Measurements from ENCODE around the gene PIM1. TPM values are rescaled to one million over a fixed set of nuclear protein-coding genes. Genes with fewer than 3 reads are reported as not detected.

PIM1 gene
- total and polyA plus RNA-seq, 2 donors, result 25.7 to 55.8 TPM

DNA sequence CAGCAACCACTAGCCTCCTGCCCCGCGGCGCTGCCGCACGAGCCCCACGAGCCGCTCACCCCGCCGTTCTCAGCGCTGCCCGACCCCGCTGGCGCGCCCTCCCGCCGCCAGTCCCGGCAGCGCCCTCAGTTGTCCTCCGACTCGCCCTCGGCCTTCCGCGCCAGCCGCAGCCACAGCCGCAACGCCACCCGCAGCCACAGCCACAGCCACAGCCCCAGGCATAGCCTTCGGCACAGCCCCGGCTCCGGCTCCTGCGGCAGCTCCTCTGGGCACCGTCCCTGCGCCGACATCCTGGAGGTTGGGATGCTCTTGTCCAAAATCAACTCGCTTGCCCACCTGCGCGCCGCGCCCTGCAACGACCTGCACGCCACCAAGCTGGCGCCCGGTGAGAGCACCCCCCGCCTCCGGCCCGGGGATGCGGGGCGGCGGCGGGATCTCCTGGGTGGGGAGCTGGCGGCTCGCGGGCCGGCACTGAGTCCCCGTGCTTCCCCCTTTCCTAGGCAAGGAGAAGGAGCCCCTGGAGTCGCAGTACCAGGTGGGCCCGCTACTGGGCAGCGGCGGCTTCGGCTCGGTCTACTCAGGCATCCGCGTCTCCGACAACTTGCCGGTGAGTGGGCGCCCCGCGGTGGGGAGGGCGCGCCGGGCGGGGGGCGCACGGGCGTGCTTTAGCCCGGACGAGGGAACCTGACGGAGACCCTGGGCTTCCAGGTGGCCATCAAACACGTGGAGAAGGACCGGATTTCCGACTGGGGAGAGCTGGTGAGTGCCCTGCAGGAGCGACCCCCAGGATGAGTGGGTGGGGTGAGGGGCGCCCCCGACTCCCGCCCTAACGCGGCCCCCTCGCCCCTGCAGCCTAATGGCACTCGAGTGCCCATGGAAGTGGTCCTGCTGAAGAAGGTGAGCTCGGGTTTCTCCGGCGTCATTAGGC, 585 bp downstream of the PIM1 start:
- under 1% methylated on average over 92 of the region's 92 CpGs for WGBS
- no peak for DNase-seq (ENCODE audit: extremely low spot score)
- Histone ChIP-seq H3K4me3 (ENCODE audit: low read depth, low read length) (peak overlapping the region; percentile 98), H3K36me3 (ENCODE audit: insufficient read depth) (peaks cover 5% of the 10 kb centered on the region), H3K4me1 (ENCODE audit: insufficient read depth) (no peaks in the 10 kb centered on the region), H3K27ac (ENCODE audit: low read depth) (peak overlapping the region; percentile 91)

- Histone ChIP-seq H3K4me3 (ENCODE audit: low read depth, low read length) (peak overlapping the region; percentile 98), H3K36me3 (ENCODE audit: insufficient read depth) (peaks cover 5% of the 10 kb centered on the region), H3K27ac (ENCODE audit: low read depth) (peak overlapping the region; percentile 91), H3K4me1 (ENCODE audit: insufficient read depth) (no peaks in the 10 kb centered on the region)
- WGBS, result under 1% methylated on average over 45 of the region's 45 CpGs
- no peak for DNase-seq (ENCODE audit: extremely low spot score)
These were observed 1.4 kb downstream of the PIM1 start for GRCh38 chr6:37171201-37171969.

DNA sequence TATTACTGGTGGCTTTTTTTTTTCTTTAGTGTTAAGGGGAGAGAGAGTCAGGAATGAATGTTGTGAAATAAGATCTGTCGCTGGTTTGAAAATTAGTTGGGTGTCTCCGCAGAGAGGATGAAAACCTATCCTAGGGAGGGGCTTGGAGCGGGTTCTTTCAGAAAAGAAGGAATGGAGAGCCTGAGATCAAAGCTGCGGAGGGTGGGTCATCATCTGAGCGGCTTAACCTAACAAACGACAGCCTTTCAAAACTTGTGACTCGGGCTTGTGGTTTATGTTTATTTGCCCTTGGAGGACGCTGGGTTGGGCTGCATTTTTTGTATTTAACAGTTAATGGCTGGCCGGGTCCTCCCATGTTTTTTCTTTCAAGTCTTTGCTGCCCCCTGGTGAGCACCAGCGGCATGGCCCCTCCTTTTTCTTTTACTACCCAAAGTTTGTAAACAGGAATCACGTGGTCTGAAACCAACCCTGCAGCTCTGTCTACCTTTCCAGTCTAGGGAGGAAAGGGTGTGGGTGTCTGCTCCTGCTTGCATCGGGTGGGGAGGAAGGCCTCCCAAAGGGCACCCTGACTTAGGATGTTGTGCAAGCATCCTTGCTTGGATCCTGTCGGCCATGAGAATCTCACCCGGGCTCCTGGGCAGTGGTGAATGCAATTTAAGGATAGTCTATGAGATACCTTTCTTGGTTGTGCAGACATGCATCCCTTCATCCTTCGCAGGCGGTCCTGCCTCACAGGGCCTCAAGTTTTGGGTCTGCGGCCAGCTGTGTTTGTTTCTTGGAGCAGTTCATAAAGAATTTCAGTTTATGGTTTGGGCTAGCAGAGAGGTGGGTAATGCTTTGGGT, 2.2 kb downstream of the PIM1 start:
- peak; percentile 90 for DNase-seq (ENCODE audit: extremely low spot score)
- no peaks in the 10 kb centered on the region for H3K4me1 ChIP-seq (ENCODE audit: insufficient read depth)

GRCh38 chr6:37172912-37173492, 3.0 kb downstream of the PIM1 start:
- peak overlapping the region; percentile 23 for H3K4me3 ChIP-seq (ENCODE audit: low read depth, low read length)
- H3K36me3 ChIP-seq (ENCODE audit: insufficient read depth), result peaks cover 5% of the 10 kb centered on the region
- H3K4me1 ChIP-seq (ENCODE audit: insufficient read depth), result no peaks in the 10 kb centered on the region
- WGBS, result 76% methylated on average over 7 of the region's 7 CpGs
- no peak overlapping the region for H3K27ac ChIP-seq (ENCODE audit: low read depth)
- no peak for DNase-seq (ENCODE audit: extremely low spot score)

More for the DNA sequence above, 2.2 kb downstream of the PIM1 start:
- Histone ChIP-seq H3K36me3 (ENCODE audit: insufficient read depth) (peaks cover 5% of the 10 kb centered on the region), H3K4me3 (ENCODE audit: low read depth, low read length) (peak overlapping the region; percentile 98), H3K27ac (ENCODE audit: low read depth) (peak overlapping the region; percentile 28)
- 9% methylated on average over 17 of the region's 17 CpGs for WGBS

DNA sequence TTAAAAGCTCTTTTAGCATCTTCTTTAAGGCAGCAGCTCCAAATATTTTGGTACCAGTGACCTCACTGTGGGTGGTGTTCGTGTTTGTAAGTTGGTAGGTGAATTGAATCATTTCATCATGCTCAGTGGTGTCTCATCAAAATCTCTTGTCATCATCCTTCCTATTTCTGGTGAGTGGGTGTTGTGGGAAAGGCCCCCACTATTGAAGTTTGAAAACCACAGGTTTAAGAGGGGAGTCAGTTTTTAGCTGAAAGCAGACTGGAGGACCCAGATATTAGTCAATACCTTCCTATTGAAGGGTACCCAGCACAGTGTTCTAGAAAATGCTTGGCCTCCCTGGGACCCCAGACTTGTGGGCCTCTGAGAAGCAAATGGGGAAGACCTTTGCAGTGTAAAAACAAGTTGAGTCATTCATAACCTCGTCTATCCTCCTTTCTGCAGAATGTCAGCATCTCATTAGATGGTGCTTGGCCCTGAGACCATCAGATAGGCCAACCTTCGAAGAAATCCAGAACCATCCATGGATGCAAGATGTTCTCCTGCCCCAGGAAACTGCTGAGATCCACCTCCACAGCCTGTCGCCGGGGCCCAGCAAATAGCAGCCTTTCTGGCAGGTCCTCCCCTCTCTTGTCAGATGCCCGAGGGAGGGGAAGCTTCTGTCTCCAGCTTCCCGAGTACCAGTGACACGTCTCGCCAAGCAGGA, 3.7 kb downstream of the PIM1 start:
- Histone ChIP-seq H3K36me3 (ENCODE audit: insufficient read depth) (peaks cover 5% of the 10 kb centered on the region), H3K4me3 (ENCODE audit: low read depth, low read length) (no peak overlapping the region), H3K27ac (ENCODE audit: low read depth) (no peak overlapping the region), H3K4me1 (ENCODE audit: insufficient read depth) (no peaks in the 10 kb centered on the region)
- 48% methylated on average over 9 of the region's 9 CpGs for WGBS
- no peak for DNase-seq (ENCODE audit: extremely low spot score)

- no peak for DNase-seq (ENCODE audit: extremely low spot score)
- H3K4me3 ChIP-seq (ENCODE audit: low read depth, low read length), result no peak overlapping the region
- H3K4me1 ChIP-seq (ENCODE audit: insufficient read depth), result no peaks in the 10 kb centered on the region
- WGBS, result 77% methylated on average over 3 of the region's 3 CpGs
- peaks cover 5% of the 10 kb centered on the region for H3K36me3 ChIP-seq (ENCODE audit: insufficient read depth)
- H3K27ac ChIP-seq (ENCODE audit: low read depth), result no peak overlapping the region
These were observed 4.2 kb downstream of the PIM1 start for GRCh38 chr6:37174196-37174514.

DNA sequence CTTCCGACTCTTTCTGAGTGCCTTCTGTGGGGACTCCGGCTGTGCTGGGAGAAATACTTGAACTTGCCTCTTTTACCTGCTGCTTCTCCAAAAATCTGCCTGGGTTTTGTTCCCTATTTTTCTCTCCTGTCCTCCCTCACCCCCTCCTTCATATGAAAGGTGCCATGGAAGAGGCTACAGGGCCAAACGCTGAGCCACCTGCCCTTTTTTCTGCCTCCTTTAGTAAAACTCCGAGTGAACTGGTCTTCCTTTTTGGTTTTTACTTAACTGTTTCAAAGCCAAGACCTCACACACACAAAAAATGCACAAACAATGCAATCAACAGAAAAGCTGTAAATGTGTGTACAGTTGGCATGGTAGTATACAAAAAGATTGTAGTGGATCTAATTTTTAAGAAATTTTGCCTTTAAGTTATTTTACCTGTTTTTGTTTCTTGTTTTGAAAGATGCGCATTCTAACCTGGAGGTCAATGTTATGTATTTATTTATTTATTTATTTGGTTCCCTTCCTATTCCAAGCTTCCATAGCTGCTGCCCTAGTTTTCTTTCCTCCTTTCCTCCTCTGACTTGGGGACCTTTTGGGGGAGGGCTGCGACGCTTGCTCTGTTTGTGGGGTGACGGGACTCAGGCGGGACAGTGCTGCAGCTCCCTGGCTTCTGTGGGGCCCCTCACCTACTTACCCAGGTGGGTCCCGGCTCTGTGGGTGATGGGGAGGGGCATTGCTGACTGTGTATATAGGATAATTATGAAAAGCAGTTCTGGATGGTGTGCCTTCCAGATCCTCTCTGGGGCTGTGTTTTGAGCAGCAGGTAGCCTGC, 4.8 kb downstream of the PIM1 start:
- no peak overlapping the region for H3K27ac ChIP-seq (ENCODE audit: low read depth)
- no peak for DNase-seq (ENCODE audit: extremely low spot score)
- H3K4me1 ChIP-seq (ENCODE audit: insufficient read depth), result no peaks in the 10 kb centered on the region
- no peak overlapping the region for H3K4me3 ChIP-seq (ENCODE audit: low read depth, low read length)
- H3K36me3 ChIP-seq (ENCODE audit: insufficient read depth), result peaks cover 5% of the 10 kb centered on the region
- WGBS, result 76% methylated on average over 10 of the region's 10 CpGs

GRCh38 chr6:37175332-37176267, 5.6 kb downstream of the PIM1 start:
- no peak overlapping the region for H3K27ac ChIP-seq (ENCODE audit: low read depth)
- no peak for DNase-seq (ENCODE audit: extremely low spot score)
- H3K4me1 ChIP-seq (ENCODE audit: insufficient read depth), result no peaks in the 10 kb centered on the region
- H3K36me3 ChIP-seq (ENCODE audit: insufficient read depth), result peaks cover 5% of the 10 kb centered on the region
- H3K4me3 ChIP-seq (ENCODE audit: low read depth, low read length), result no peak overlapping the region
- WGBS, result 79% methylated on average over 18 of the region's 18 CpGs

GRCh38 chr6:37176268-37177076, 6.5 kb downstream of the PIM1 start:
- no peak for DNase-seq (ENCODE audit: extremely low spot score)
- Histone ChIP-seq H3K36me3 (ENCODE audit: insufficient read depth) (peaks cover 5% of the 10 kb centered on the region), H3K27ac (ENCODE audit: low read depth) (no peak overlapping the region), H3K4me3 (ENCODE audit: low read depth, low read length) (no peak overlapping the region), H3K4me1 (ENCODE audit: insufficient read depth) (no peaks in the 10 kb centered on the region)
- 92% methylated on average over 15 of the region's 15 CpGs for WGBS

- H3K4me1 ChIP-seq (ENCODE audit: insufficient read depth), result no peaks in the 10 kb centered on the region
- peaks cover 5% of the 10 kb centered on the region for H3K36me3 ChIP-seq (ENCODE audit: insufficient read depth)
- DNase-seq (ENCODE audit: extremely low spot score), result no peak
- 44% methylated on average over 10 of the region's 10 CpGs for WGBS
- no peak overlapping the region for H3K27ac ChIP-seq (ENCODE audit: low read depth)
- no peak overlapping the region for H3K4me3 ChIP-seq (ENCODE audit: low read depth, low read length)
These were observed 7.4 kb downstream of the PIM1 start for GRCh38 chr6:37177077-37177934.
